K562 (cell line): ENCODE measurements around the gene ZSCAN25. TPM values are rescaled to one million over a fixed set of nuclear protein-coding genes. Genes with fewer than 3 reads are reported as not detected.
A peak's percentile ranks its signal among the peaks of the same experiment; 100 is the strongest.

ENCODE experiments used
- ATAC-seq: fragments of 200-7000 bp; cut with Tn5 transposase; 3 replicates; pipeline ENCODE4 v1.9.1; 2020; ENCODE audit warnings: moderate library complexity
- BruUV-seq: library from RNA; stranded (reverse); fragments of 400-500 nt; replicated peaks from 2 replicates; lab custom pipeline; 2021; lab: Mats Ljungman, UMichigan
- CTCF ChIA-PET: fragments of 300-600 bp; formaldehyde crosslinking; extraction: SDS; loops from one replicate; lab custom pipeline; 2021; ENCODE audit warnings: low intra/inter-chr PET ratio; lab: Yijun Ruan, JAX
- POLR2A ChIA-PET: fragments of 300-600, 350-650 bp; sonication (Branson Sonifier 250); formaldehyde crosslinking; extraction: SDS; loops from one replicate; lab custom pipeline; 2021; ENCODE audit warnings: antibody characterized with exemption, inconsistent platforms; lab: Yijun Ruan, JAX
- DNase-seq, 4 experiments: peaks; one replicate each; pipeline versions ENCODE4 v3.0.0 to v3.0.0-alpha.2; 2011 to 2018; ENCODE audit warnings: low spot score in 3 of 4, mixed read lengths in 3 of 4; ENCODE audit errors: extremely low read depth in 1 of 4
- FAIRE-seq: peaks from 2 replicates; lab custom pipeline; 2011; peaks lifted over from hg19 to GRCh38; lab: Jason Lieb, UNC
- H2AFZ ChIP-seq: 2 replicates; pipeline ENCODE4 v1.6.0; 2011; ENCODE audit warnings: low read depth, low read length, control low read depth, inconsistent platforms
- H3K27ac ChIP-seq: fragments of 200-600 bp; 3 replicates; pipeline ENCODE4 v1.8.0; 2011; ENCODE audit warnings: low read depth, mild to moderate bottlenecking, control low read depth, inconsistent platforms, low read length, moderate library complexity, mixed read lengths; ENCODE audit errors: extremely low read depth
- H3K27me3 ChIP-seq, 2 experiments: fragments of 300-600 bp in 1 of 2; 2 replicates in 1 of 2; 3 replicates in 1 of 2; pipeline versions ENCODE4 v1.6.0 to v1.8.0; 2011; ENCODE audit warnings: inconsistent platforms in 2 of 2, low read length in 2 of 2, mild to moderate bottlenecking in 1 of 2, mixed read lengths in 1 of 2, moderate library complexity in 1 of 2; ENCODE audit not compliant: control insufficient read depth in 2 of 2, insufficient read depth in 2 of 2
- H3K36me3 ChIP-seq: fragments of 300-600 bp; 3 replicates; pipeline ENCODE4 v1.8.0; 2011; ENCODE audit warnings: mild to moderate bottlenecking, low read length, inconsistent platforms; ENCODE audit not compliant: control insufficient read depth, insufficient read depth
- H3K4me1 ChIP-seq, 2 experiments: fragments of 200-600 bp in 1 of 2; replicated peaks in 1 of 2; 2 replicates in 1 of 2; 3 replicates in 1 of 2; pipeline versions ENCODE4 v1.5.1 to v1.8.0; 2011; ENCODE audit warnings: inconsistent platforms in 2 of 2, low read length in 2 of 2, mild to moderate bottlenecking in 1 of 2, mixed read lengths in 1 of 2, moderate library complexity in 1 of 2; ENCODE audit not compliant: control insufficient read depth in 2 of 2, insufficient read depth in 2 of 2
- H3K4me2 ChIP-seq: 2 replicates; pipeline ENCODE4 v1.6.1; 2011; ENCODE audit warnings: low read length, control low read depth, inconsistent platforms, mixed read lengths; ENCODE audit not compliant: insufficient read depth
- H3K4me3 ChIP-seq: fragments of 200-600 bp; sonication (generic), shearing (Covaris generic); 2 replicates; pipeline ENCODE4 v1.5.1; 2016; ENCODE audit warnings: control low read depth, inconsistent platforms
- H3K79me2 ChIP-seq: fragments of 200-600 bp; 3 replicates; pipeline ENCODE4 v1.8.0; 2011; ENCODE audit warnings: low read length, inconsistent platforms; ENCODE audit not compliant: control insufficient read depth, insufficient read depth
- H3K9ac ChIP-seq, 2 experiments: 2 replicates each; pipeline versions ENCODE4 v1.6.0 to v1.6.1; 2011; ENCODE audit warnings: low read depth in 2 of 2, low read length in 2 of 2, control low read depth in 1 of 2, inconsistent platforms in 1 of 2, mild to moderate bottlenecking in 1 of 2, mixed read lengths in 1 of 2; ENCODE audit not compliant: insufficient read depth in 1 of 2
- H3K9me1 ChIP-seq: one replicate; pipeline ENCODE4 v1.6.0; 2011; ENCODE audit warnings: inconsistent platforms, mild to moderate bottlenecking, low read length, moderate library complexity; ENCODE audit not compliant: control insufficient read depth, insufficient read depth
- H3K9me3 ChIP-seq: replicated peaks from 2 replicates; pipeline ENCODE4 v1.5.1; 2011; ENCODE audit warnings: low read depth, low read length, inconsistent platforms; ENCODE audit not compliant: control insufficient read depth, insufficient read depth
- H4K20me1 ChIP-seq: replicated peaks from 2 replicates; pipeline ENCODE4 v1.6.1; 2011; ENCODE audit warnings: low read length, inconsistent platforms, mixed read lengths; ENCODE audit not compliant: control insufficient read depth, insufficient read depth
- BCOR ChIP-seq: fragments of 450-650 bp; IDR thresholded peaks from 2 replicates; pipeline ENCODE4 v1.6.1; 2016
- DDX20 ChIP-seq: fragments of 450-650 bp; IDR thresholded peaks from 2 replicates; pipeline ENCODE4 v1.6.1; 2016; ENCODE audit warnings: missing genetic modification characterization, low read depth, mild to moderate bottlenecking, missing compliant biosample characterization, moderate library complexity
- PCBP2 ChIP-seq: fragments of 200-400 bp; formaldehyde crosslinking; IDR thresholded peaks from 2 replicates; pipeline ENCODE4 v1.6.1; 2018; ENCODE audit warnings: low read length, low read depth, mild to moderate bottlenecking, moderate library complexity; ENCODE audit not compliant: poor library complexity, severe bottlenecking
- SMARCB1 ChIP-seq: IDR thresholded peaks from 2 replicates; pipeline ENCODE4 v1.6.1; 2011; ENCODE audit warnings: improper control_type of control experiment, low read depth; ENCODE audit not compliant: insufficient read length
- SNAPC5 ChIP-seq: fragments of 250-450 bp; sonication (Bioruptor Pico); IDR thresholded peaks from 2 replicates; pipeline ENCODE4 v1.8.0; 2021; ENCODE audit warnings: moderate library complexity, mild to moderate bottlenecking, inconsistent platforms
- SP1 ChIP-seq: sonication (generic); formaldehyde crosslinking; IDR thresholded peaks from 2 replicates; pipeline ENCODE4 v1.8.1; 2022; ENCODE audit warnings: mild to moderate bottlenecking, missing genetic modification reagents
- ZNF224 ChIP-seq: sonication (generic); formaldehyde crosslinking; IDR thresholded peaks from 2 replicates; pipeline ENCODE4 v1.8.0; 2022; ENCODE audit warnings: mild to moderate bottlenecking, missing genetic modification reagents
- ZNF398 ChIP-seq: fragments of 250-450 bp; sonication (Bioruptor Pico); IDR thresholded peaks from 2 replicates; pipeline ENCODE4 v1.8.0; 2021; ENCODE audit warnings: moderate library complexity, mild to moderate bottlenecking, inconsistent platforms
- WGBS: fragments of 100-300 bp; shearing (Covaris generic); methylation state at CpG from one replicate; pipeline ENCODE4 v1.1.6; 2016; ENCODE audit warnings: low coverage, mixed read lengths; ENCODE audit not compliant: insufficient coverage; ENCODE audit errors: missing lambda C conversion rate; 5-methylcytosine and 5-hydroxymethylcytosine counted together
- in situ Hi-C: fragments of 300-500 bp; cut with MboI; formaldehyde crosslinking; loops from 4 replicates; pipeline ENCODE4 v1.15.0; 2018; ENCODE audit warnings: inconsistent platforms, mixed read lengths
- intact Hi-C: fragments of 100-400 bp; cut with micrococcal nuclease; formaldehyde crosslinking; loops from 2 replicates; pipeline ENCODE4 v1.14.2; 2022
- polyA plus RNA-seq, 8 experiments: library from polyadenylated mRNA; depleted of rRNA in 4 of 8; stranded (reverse) in 5 of 8; unstranded in 3 of 8; fragments of >200 nt; fragmentation: Nextera tagmentation in 2 of 8; fragmentation: Illumina TruSeq in 1 of 8; extraction: Ambion mirVana in 2 of 8; extraction: Trizol in 1 of 8; gene quantifications; 2 replicates each; pipeline versions ENCODE4 v1.2.1 to v1.2.3, GENCODE V29; 2011 to 2014; ENCODE audit warnings: inconsistent platforms in 1 of 8, missing spikeins in 1 of 8
- total RNA-seq, 7 experiments: library from RNA; depleted of rRNA in 6 of 7; stranded (reverse); fragments of >200 nt in 6 of 7; fragmentation: Illumina TruSeq in 2 of 7; extraction: Trizol in 2 of 7; gene quantifications; 2 replicates each; pipeline versions ENCODE4 v1.2.1 to v1.2.3, GENCODE V29; 2011 to 2021; ENCODE audit warnings: low replicate concordance in 1 of 7
- TF ChIP-seq, protein P1 (sequence below), 2 experiments: fragments of 150-350 bp in 1 of 2; IDR thresholded peaks; 2 replicates each; pipeline ENCODE4 v1.6.1; 2012 to 2016; ENCODE audit warnings: low read depth in 2 of 2, low read length in 2 of 2, mild to moderate bottlenecking in 1 of 2, moderate library complexity in 1 of 2

ZSCAN25 gene
- total and polyA plus RNA-seq, 9 of the 15 experiments (the other 6 are each of a cell fraction or from before 2014, with no cell fraction given), result 0.94 to 18.4 (median 12.8) TPM

DNA sequence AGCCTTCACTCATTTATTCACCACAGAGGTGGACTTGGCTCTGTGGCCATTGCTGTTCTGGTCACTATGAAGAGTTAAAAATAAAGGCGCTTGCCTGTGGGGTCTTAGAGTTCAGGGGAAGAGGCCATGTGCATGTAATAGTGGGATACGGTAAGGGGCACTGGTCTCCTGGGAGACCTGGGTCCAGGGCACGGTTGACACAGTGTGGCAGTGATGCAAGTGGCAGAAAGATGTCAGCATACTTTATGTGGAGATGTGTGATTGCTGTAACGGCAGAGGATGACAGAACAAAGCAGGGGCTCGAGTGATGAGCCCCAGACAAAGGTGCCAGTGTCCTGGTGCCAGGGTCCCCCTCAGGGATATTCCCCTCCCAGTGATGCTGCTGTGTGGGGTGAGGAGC, 8.6 kb downstream of the ZSCAN25 start:
- POLR2A ChIA-PET, result interaction anchor here (0.6 to 1.4 kb wide), 3 partner anchors 8 to 344 kb away, joined by 3 to 5 read pairs (median 3); no protein-coding TSS in a partner anchor
- no peak for FAIRE-seq
- CTCF ChIA-PET, result no interaction called here

DNA sequence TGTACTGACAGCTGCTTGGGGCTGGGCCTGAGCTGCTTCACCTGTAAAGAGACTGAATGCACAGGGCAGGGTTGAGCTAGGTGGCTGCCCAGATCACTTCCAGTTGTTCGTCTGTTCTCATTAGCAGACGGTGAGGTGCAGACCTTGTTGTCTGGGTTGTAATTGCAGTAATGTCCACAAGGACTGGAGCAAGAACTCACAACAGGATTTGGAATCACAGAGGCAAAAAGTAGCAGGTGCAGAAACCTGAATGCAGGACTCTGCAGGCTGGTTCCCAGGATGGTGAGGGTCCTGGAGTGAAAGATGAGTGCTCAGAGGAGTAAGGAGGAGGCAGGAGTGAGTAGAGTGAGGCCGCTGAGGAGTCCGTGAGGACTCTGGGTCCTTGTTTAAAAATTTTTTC, 9.2 kb downstream of the ZSCAN25 start:
- Histone ChIP-seq H4K20me1 (peaks cover 11% of the 10 kb centered on the region; the same call in 1 of the 2 replicates), H3K4me2 (no peak overlapping the region), H3K27ac (no peak overlapping the region), H3K4me1 (peaks cover 0 to 8% of the 10 kb centered on the region in 2 experiments; a peak in 2 of 5 replicates), H3K9ac (0 out of 4 replicates have a peak overlapping the region, but pooled peaks of 1 of the 2 experiments have one; percentile 7), H3K79me2 (no peaks in the 10 kb centered on the region), H3K9me3 (no peaks in the 10 kb centered on the region), H3K4me3 (no peak overlapping the region), H3K9me1 (no peaks in the 10 kb centered on the region), H2AFZ (no peak overlapping the region), H3K27me3 (no peaks in the 10 kb centered on the region), H3K36me3 (peaks cover 98% of the 10 kb centered on the region)
- ATAC-seq, result no peak
- no TSS peak for BruUV-seq
- FAIRE-seq, result peak; percentile 69
- intact Hi-C loops (no loop called here), in situ Hi-C loops (no loop called here)
- ChIA-PET POLR2A (interaction anchor here (0.6 to 1.0 kb wide), 2 partner anchors 23 to 343 kb away, joined by 3 read pairs; no protein-coding TSS in a partner anchor), CTCF (no interaction called here)
- TF ChIP-seq ZNF398 (CRISPR knock-in tag) (no peak), ZNF224 (CRISPR knock-in tag) (no peak), PCBP2 (no peak), SP1 (CRISPR knock-in tag) (no peak)
- TF ChIP-seq, protein P1, sequence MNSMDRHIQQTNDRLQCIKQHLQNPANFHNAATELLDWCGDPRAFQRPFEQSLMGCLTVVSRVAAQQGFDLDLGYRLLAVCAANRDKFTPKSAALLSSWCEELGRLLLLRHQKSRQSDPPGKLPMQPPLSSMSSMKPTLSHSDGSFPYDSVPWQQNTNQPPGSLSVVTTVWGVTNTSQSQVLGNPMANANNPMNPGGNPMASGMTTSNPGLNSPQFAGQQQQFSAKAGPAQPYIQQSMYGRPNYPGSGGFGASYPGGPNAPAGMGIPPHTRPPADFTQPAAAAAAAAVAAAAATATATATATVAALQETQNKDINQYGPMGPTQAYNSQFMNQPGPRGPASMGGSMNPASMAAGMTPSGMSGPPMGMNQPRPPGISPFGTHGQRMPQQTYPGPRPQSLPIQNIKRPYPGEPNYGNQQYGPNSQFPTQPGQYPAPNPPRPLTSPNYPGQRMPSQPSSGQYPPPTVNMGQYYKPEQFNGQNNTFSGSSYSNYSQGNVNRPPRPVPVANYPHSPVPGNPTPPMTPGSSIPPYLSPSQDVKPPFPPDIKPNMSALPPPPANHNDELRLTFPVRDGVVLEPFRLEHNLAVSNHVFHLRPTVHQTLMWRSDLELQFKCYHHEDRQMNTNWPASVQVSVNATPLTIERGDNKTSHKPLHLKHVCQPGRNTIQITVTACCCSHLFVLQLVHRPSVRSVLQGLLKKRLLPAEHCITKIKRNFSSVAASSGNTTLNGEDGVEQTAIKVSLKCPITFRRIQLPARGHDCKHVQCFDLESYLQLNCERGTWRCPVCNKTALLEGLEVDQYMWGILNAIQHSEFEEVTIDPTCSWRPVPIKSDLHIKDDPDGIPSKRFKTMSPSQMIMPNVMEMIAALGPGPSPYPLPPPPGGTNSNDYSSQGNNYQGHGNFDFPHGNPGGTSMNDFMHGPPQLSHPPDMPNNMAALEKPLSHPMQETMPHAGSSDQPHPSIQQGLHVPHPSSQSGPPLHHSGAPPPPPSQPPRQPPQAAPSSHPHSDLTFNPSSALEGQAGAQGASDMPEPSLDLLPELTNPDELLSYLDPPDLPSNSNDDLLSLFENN (IDR thresholded peaks at IDR 0.05; ENCODE audit: low read depth in 2 of 2, low read length in 2 of 2), result no peak
- 88% methylated on average over 4 of the region's 4 CpGs for WGBS
- DNase-seq, result no peak

More for the DNA sequence above, 8.6 kb downstream of the ZSCAN25 start:
- Histone ChIP-seq H3K4me1 (peaks cover 0 to 8% of the 10 kb centered on the region in 2 experiments; a peak in 2 of 5 replicates), H3K4me3 (no peak overlapping the region), H3K9me1 (no peaks in the 10 kb centered on the region), H3K9ac (0 out of 4 replicates have a peak overlapping the region, but pooled peaks of 1 of the 2 experiments have one; percentile 7), H3K4me2 (no peak overlapping the region), H2AFZ (no peak overlapping the region), H3K79me2 (no peaks in the 10 kb centered on the region), H3K27ac (no peak overlapping the region), H3K36me3 (peaks cover 98% of the 10 kb centered on the region), H3K9me3 (no peaks in the 10 kb centered on the region), H3K27me3 (no peaks in the 10 kb centered on the region), H4K20me1 (peaks cover 11% of the 10 kb centered on the region; the same call in 1 of the 2 replicates)
- ATAC-seq, result no peak
- no peak for DNase-seq
- intact Hi-C loops, result no loop called here
- 75% methylated on average over 5 of the region's 5 CpGs for WGBS
- no peak for TF ChIP-seq DDX20 (tag)
- no peak for TF ChIP-seq SMARCB1
- TF ChIP-seq SNAPC5 (CRISPR knock-in tag), result no peak
- no peak for TF ChIP-seq BCOR
- BruUV-seq, result no TSS peak
- in situ Hi-C loops, result no loop called here
